Left lung (tissue), 10 donors: ENCODE data around the gene USP46. TPM values are rescaled to one million over a fixed set of nuclear protein-coding genes. Genes with fewer than 3 reads are reported as not detected.
A peak's percentile ranks its signal among the peaks of the same experiment; 100 is the strongest.

Experiments used
- ATAC-seq: fragments of 200-7000 bp; cut with Tn5 transposase; one replicate; pipeline ENCODE4 v1.9.1; 2020; ENCODE audit warnings: moderate library complexity
- DNase-seq, 4 donors: peaks; one replicate each; pipeline ENCODE4 v3.0.0-alpha.2; 2013 to 2020
- H3K27ac ChIP-seq, 2 donors: fragments of 200-600 bp; sonication (generic) in 1 of 2; one replicate each; pipeline versions ENCODE4 v1.5.0 to v1.8.0; 2020 to 2021
- H3K27me3 ChIP-seq, 2 donors: fragments of 200-600 bp; sonication (generic) in 1 of 2; one replicate each; pipeline versions ENCODE4 v1.5.0 to v1.8.0; 2020 to 2021
- H3K36me3 ChIP-seq, 2 donors: fragments of 200-600 bp; sonication (generic) in 1 of 2; one replicate each; pipeline versions ENCODE4 v1.5.0 to v1.8.0; 2020 to 2021
- H3K4me1 ChIP-seq, 2 donors: fragments of 200-600 bp; one replicate each; pipeline ENCODE4 v1.8.0; 2021
- H3K4me3 ChIP-seq, 2 donors: fragments of 200-600 bp; sonication (generic) in 1 of 2; one replicate each; pipeline versions ENCODE4 v1.5.0 to v1.8.0; 2020 to 2021; ENCODE audit warnings: mild to moderate bottlenecking in 1 of 2
- H3K9me3 ChIP-seq, 2 donors: fragments of 200-600 bp; sonication (generic) in 1 of 2; one replicate each; pipeline versions ENCODE4 v1.5.0 to v1.8.0; 2020 to 2021
- intact Hi-C, 2 donors: fragments of 100-400 bp; cut with DNase I; formaldehyde crosslinking; loops; one replicate each; pipeline versions ENCODE4 v1.11.2 to v1.14.2; 2022
- polyA plus RNA-seq, 6 donors: library from polyadenylated mRNA; unstranded; fragments of 120-200 nt; gene quantifications; one replicate each; pipeline ENCODE4 v1.2.1, GENCODE V29; 2013; ENCODE audit not compliant: insufficient read length in 6 of 6
- total RNA-seq, 2 donors: library from RNA; stranded (reverse); fragmentation: NEBNext Ultra II Directional; extraction: Animal tissue kit (Norgen Biotek cat#: 25700); gene quantifications; one replicate each; pipeline ENCODE4 v1.2.1, GENCODE V29; 2021
- TF ChIP-seq, protein P1 (sequence below), 2 donors: fragments of 200-600 bp; sonication (generic) in 1 of 2; IDR thresholded peaks; one replicate each; pipeline versions ENCODE4 v1.5.0 to v1.8.0; 2021; ENCODE audit warnings: antibody characterized with exemption in 2 of 2
- donor health status: DM: no; HTN: yes; CAD: no.
- donor health status: DM: no; HTN: no; CAD: no.

The USP46 gene
- total and polyA plus RNA-seq, 8 donors, result 18.2 to 26.1 (median 24.9) TPM

DNA sequence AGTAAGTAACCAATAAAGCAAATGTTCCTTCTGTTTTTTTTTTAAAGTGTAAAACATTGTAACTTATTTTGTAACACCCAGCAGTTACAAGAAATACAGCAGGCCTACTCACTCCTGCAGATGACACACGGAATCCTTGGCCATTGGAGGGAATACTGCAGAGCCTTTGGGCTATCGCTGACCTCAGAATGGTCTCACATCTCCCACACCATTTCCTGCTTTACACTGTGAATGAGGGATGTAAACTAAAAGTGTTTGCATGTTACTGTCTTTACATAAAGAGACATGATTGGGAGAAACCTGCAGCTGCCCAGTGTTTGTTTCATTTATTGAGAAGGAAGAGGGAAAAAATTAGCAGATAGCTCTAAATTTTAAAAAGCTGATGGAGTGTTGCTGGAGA, 64.1 kb downstream of the USP46 start:
- H3K36me3 ChIP-seq, result peaks cover 0 to 23% of the 10 kb centered on the region in 2 donors
- TF ChIP-seq, protein P1, sequence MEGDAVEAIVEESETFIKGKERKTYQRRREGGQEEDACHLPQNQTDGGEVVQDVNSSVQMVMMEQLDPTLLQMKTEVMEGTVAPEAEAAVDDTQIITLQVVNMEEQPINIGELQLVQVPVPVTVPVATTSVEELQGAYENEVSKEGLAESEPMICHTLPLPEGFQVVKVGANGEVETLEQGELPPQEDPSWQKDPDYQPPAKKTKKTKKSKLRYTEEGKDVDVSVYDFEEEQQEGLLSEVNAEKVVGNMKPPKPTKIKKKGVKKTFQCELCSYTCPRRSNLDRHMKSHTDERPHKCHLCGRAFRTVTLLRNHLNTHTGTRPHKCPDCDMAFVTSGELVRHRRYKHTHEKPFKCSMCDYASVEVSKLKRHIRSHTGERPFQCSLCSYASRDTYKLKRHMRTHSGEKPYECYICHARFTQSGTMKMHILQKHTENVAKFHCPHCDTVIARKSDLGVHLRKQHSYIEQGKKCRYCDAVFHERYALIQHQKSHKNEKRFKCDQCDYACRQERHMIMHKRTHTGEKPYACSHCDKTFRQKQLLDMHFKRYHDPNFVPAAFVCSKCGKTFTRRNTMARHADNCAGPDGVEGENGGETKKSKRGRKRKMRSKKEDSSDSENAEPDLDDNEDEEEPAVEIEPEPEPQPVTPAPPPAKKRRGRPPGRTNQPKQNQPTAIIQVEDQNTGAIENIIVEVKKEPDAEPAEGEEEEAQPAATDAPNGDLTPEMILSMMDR (IDR thresholded peaks at IDR 0.05), result no peak
- no peak overlapping the region for H3K4me3 ChIP-seq
- no peaks in the 10 kb centered on the region for H3K27me3 ChIP-seq
- H3K9me3 ChIP-seq, result no peaks in the 10 kb centered on the region
- no peak overlapping the region for H3K27ac ChIP-seq
- DNase-seq, result peak in 1 of 4 donors; percentile 26
- intact Hi-C loops, result no loop called here
- no peak for ATAC-seq
- H3K4me1 ChIP-seq, result no peaks in the 10 kb centered on the region

DNA sequence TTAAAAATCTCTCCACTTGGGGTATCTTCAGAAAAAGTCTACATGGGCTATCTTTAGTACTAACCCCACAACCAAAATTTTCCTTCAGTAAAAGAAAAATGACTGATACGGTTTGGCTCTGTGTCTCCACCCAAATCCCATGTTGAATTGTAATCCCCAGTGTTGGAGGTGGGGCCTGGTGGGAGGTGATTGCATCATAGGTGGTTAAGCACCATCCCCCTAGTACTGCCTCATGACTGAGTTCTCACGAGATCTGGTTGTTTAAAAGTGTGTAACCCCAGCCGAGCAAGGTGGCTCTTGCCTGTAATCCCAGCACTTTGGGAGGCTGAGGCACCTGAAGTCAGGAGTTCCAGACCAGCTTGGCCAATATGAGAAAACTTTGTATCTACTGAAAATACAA, 66.8 kb downstream of the USP46 start:
- H3K27ac ChIP-seq, result no peak overlapping the region
- H3K4me1 ChIP-seq, result no peaks in the 10 kb centered on the region
- H3K9me3 ChIP-seq, result no peaks in the 10 kb centered on the region
- intact Hi-C loops, result no loop called here
- ATAC-seq (no peak), DNase-seq (no peak)
- H3K27me3 ChIP-seq, result no peaks in the 10 kb centered on the region
- no peak overlapping the region for H3K4me3 ChIP-seq
- H3K36me3 ChIP-seq, result peaks cover 0 to 16% of the 10 kb centered on the region in 2 donors
- TF ChIP-seq, protein P1 (IDR thresholded peaks at IDR 0.05), result no peak

DNA sequence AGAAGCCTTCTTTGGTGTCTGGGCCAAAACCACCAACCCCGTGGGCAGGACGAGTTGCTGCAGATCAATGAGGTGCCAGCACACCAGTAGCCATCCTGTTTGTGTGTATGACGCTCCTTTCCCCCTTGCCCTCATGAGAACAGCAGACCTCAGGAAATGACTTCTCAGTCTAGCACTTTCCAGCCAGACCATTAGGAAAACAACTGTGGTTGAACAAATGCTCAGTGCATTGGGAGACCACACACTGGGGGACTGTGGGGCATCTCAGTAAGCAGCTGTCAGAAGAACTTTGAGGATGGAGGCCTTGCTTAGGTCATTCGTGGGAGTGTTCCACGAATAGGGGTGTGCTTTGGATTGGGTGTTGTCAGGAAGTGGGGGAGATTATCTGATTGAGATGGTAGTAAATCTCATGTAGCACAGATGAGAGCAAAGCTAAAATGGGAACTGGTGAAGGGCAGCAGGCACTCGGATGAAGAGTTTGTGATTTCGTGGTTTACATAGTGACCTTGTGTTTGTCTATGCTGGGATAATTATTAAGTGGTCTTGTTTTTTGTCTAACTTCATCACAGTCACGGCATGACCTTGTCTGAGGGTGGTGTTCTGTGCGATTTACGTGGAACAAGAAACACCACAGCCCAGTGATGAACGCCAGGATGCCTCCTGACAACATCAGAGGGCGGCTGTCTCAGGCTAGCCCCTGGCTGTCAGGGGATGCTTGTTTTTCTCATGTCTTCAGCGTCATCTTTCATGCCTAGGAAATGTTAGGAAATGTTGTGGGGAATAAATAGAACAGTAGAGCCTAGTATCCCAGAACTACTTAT, 70.1 kb downstream of the USP46 start:
- H3K36me3 ChIP-seq, result no peaks in the 10 kb centered on the region
- no peaks in the 10 kb centered on the region for H3K27me3 ChIP-seq
- peak overlapping the region in 1 of 2 donors; percentile 33 for H3K27ac ChIP-seq
- peak; percentile 33 for ATAC-seq
- DNase-seq, result peak in 1 of 4 donors; percentile 15
- TF ChIP-seq, protein P1 (IDR thresholded peaks at IDR 0.05), result no peak
- intact Hi-C loops, result no loop called here
- H3K4me3 ChIP-seq, result no peak overlapping the region
- H3K9me3 ChIP-seq, result no peaks in the 10 kb centered on the region
- H3K4me1 ChIP-seq, result no peaks in the 10 kb centered on the region

DNA sequence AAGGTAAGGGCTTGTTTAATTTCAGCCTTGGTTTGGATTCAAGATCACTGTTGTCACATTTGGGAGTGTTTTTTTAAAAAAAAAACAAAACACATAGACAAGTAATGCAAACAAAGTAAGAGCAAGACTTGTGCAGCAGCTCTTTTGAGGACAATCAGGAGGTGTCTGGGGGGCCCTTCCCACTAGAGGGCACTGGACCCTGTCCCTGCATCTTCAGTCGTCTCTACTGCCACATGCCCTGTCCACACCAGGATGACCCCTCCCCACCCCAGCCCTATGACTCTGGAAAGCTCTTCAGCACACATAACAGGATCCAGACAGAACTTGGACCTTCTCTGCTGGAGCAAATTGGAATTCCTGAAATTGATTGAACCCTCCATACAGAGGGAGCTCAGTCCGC, 71.0 kb downstream of the USP46 start:
- Histone ChIP-seq H3K27ac (no peak overlapping the region), H3K9me3 (no peaks in the 10 kb centered on the region), H3K4me3 (no peak overlapping the region), H3K4me1 (no peaks in the 10 kb centered on the region), H3K27me3 (no peaks in the 10 kb centered on the region), H3K36me3 (no peaks in the 10 kb centered on the region)
- DNase-seq (peak in 1 of 4 donors; percentile 17), ATAC-seq (peak; percentile 60)
- intact Hi-C loops, result no loop called here
- TF ChIP-seq, protein P1 (IDR thresholded peaks at IDR 0.05), result peak in 1 of 2 donors; percentile 32

DNA sequence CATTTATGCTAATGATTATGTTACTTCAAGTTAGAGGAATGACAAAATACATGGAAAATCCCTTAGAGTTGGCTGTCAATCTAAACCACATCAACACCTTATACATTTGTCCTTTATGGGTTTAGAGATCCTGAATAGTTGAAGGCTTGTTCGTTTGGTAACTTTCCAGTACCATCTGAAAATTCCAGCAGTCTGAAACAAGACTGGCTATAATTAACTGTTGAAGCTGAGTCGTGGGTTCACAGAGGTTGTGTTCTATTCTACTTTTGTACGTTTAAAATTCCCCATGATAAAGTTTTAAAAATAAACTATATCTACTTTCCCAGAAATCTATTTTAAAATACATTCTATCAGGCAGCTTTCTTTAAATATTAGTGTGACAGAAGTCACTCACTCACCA, 73.0 kb downstream of the USP46 start:
- no peak overlapping the region for H3K4me3 ChIP-seq
- H3K27me3 ChIP-seq, result no peaks in the 10 kb centered on the region
- intact Hi-C loops, result no loop called here
- H3K4me1 ChIP-seq, result no peaks in the 10 kb centered on the region
- no peak for ATAC-seq
- no peaks in the 10 kb centered on the region for H3K36me3 ChIP-seq
- H3K27ac ChIP-seq, result no peak overlapping the region
- no peak for DNase-seq
- no peaks in the 10 kb centered on the region for H3K9me3 ChIP-seq
- TF ChIP-seq, protein P1 (IDR thresholded peaks at IDR 0.05), result no peak
